IMR-90 (cell line): ENCODE results near the gene SELENOV. TPM values are rescaled to one million over a fixed set of nuclear protein-coding genes. Genes with fewer than 3 reads are reported as not detected.
A peak's percentile ranks its signal among the peaks of the same experiment; 100 is the strongest.

ENCODE experiments used
- ATAC-seq: fragments of 200-7000 bp; cut with Tn5 transposase; 2 replicates; pipeline ENCODE4 v1.9.1; 2020; ENCODE audit warnings: low read depth, mild to moderate bottlenecking, moderate library complexity
- BruUV-seq: library from RNA; stranded (reverse); fragments of 400-500 nt; replicated peaks from 2 replicates; lab custom pipeline; 2021; lab: Mats Ljungman, UMichigan
- CTCF ChIA-PET: fragments of 300-600 bp; formaldehyde crosslinking; extraction: SDS; loops from one replicate; lab custom pipeline; 2021; ENCODE audit warnings: antibody characterized with exemption; lab: Yijun Ruan, JAX
- POLR2A ChIA-PET: fragments of 300-600 bp; sonication (Branson Sonifier 250); formaldehyde crosslinking; loops from one replicate; lab custom pipeline; 2022; ENCODE audit warnings: antibody characterized with exemption; ENCODE audit not compliant: unreplicated experiment; lab: Charles Lee
- DNase-seq: peaks from one replicate; pipeline ENCODE4 v3.0.0; 2013
- H2AFZ ChIP-seq: replicated peaks from 2 replicates; pipeline ENCODE3; 2013; ENCODE audit warnings: low read length, mild to moderate bottlenecking; ENCODE audit not compliant: poor library complexity
- H2AK5ac ChIP-seq: 2 replicates; pipeline ENCODE4 v1.6.1; 2013; ENCODE audit warnings: low read depth, low read length, inconsistent platforms
- H2AK9ac ChIP-seq: replicated peaks from 2 replicates; pipeline ENCODE3; 2013; ENCODE audit warnings: mild to moderate bottlenecking, low read depth, low read length, moderate library complexity; ENCODE audit not compliant: poor library complexity
- H2BK120ac ChIP-seq: 2 replicates; pipeline ENCODE4 v1.6.1; 2013; ENCODE audit warnings: low read depth, low read length, inconsistent platforms
- H2BK15ac ChIP-seq: 3 replicates; pipeline ENCODE4 v1.6.1; 2013; ENCODE audit warnings: low read depth, low read length, inconsistent platforms
- H2BK20ac ChIP-seq: 2 replicates; pipeline ENCODE4 v1.6.1; 2013; ENCODE audit warnings: low read depth, mild to moderate bottlenecking, inconsistent platforms, low read length, moderate library complexity
- H2BK5ac ChIP-seq: 2 replicates; pipeline ENCODE4 v1.6.1; 2013; ENCODE audit warnings: mild to moderate bottlenecking, low read depth, low read length, inconsistent platforms; ENCODE audit not compliant: poor library complexity, severe bottlenecking
- H3K14ac ChIP-seq: replicated peaks from 2 replicates; pipeline ENCODE4 v1.6.1; 2013; ENCODE audit warnings: low read depth, low read length, inconsistent platforms
- H3K18ac ChIP-seq: 2 replicates; pipeline ENCODE4 v1.6.1; 2013; ENCODE audit warnings: low read depth, low read length, control low read depth
- H3K23ac ChIP-seq: 2 replicates; pipeline ENCODE4 v1.6.1; 2013; ENCODE audit warnings: low read depth, low read length, inconsistent platforms
- H3K27ac ChIP-seq: 2 replicates; pipeline ENCODE4 v1.5.1; 2013; ENCODE audit warnings: mild to moderate bottlenecking, control low read depth, low read length; ENCODE audit not compliant: insufficient read depth
- H3K27me3 ChIP-seq: 2 replicates; pipeline ENCODE4 v1.6.1; 2013; ENCODE audit warnings: low read length; ENCODE audit not compliant: control insufficient read depth, insufficient read depth
- H3K36me3 ChIP-seq: 2 replicates; pipeline ENCODE4 v1.6.1; 2013; ENCODE audit warnings: low read length, mixed read lengths; ENCODE audit not compliant: control insufficient read depth, insufficient read depth
- H3K4ac ChIP-seq: 2 replicates; pipeline ENCODE4 v1.6.1; 2013; ENCODE audit warnings: low read depth, low read length, inconsistent platforms
- H3K4me1 ChIP-seq: 2 replicates; pipeline ENCODE4 v1.6.1; 2013; ENCODE audit warnings: low read length, mixed read lengths; ENCODE audit not compliant: control insufficient read depth, insufficient read depth
- H3K4me2 ChIP-seq: 2 replicates; pipeline ENCODE4 v1.6.1; 2013; ENCODE audit warnings: low read depth, mild to moderate bottlenecking, control low read depth, low read length, moderate library complexity
- H3K4me3 ChIP-seq: 2 replicates; pipeline ENCODE4 v1.5.1; 2013; ENCODE audit warnings: low read depth, mild to moderate bottlenecking, control low read depth, low read length, moderate library complexity; ENCODE audit not compliant: insufficient read depth
- H3K56ac ChIP-seq: 2 replicates; pipeline ENCODE4 v1.6.1; 2013; ENCODE audit warnings: low read length, inconsistent platforms; ENCODE audit not compliant: insufficient read depth; ENCODE audit errors: extremely low read depth
- H3K79me1 ChIP-seq, 2 experiments: 2 replicates each; pipeline ENCODE4 v1.6.1; 2013; ENCODE audit warnings: low read length in 2 of 2, inconsistent platforms in 1 of 2, low read depth in 1 of 2
- H3K9ac ChIP-seq: 2 replicates; pipeline ENCODE4 v1.6.1; 2013; ENCODE audit warnings: low read depth, low read length, control low read depth
- H3K9me1 ChIP-seq: 2 replicates; pipeline ENCODE4 v1.6.1; 2013; ENCODE audit warnings: low read length, inconsistent platforms; ENCODE audit not compliant: insufficient read depth
- H3K9me3 ChIP-seq: 2 replicates; pipeline ENCODE4 v1.6.1; 2013; ENCODE audit warnings: low read length; ENCODE audit not compliant: control insufficient read depth, insufficient read depth
- H4K20me1 ChIP-seq: 2 replicates; pipeline ENCODE4 v1.6.1; 2013; ENCODE audit warnings: low read length, inconsistent platforms; ENCODE audit not compliant: insufficient read depth
- H4K5ac ChIP-seq: 2 replicates; pipeline ENCODE4 v1.6.1; 2013; ENCODE audit warnings: mild to moderate bottlenecking, low read depth, low read length, control low read depth
- H4K8ac ChIP-seq, 2 experiments: 2 replicates each; pipeline ENCODE4 v1.6.1; 2013; ENCODE audit warnings: low read depth in 2 of 2, low read length in 2 of 2, control low read depth in 1 of 2, inconsistent platforms in 1 of 2
- H4K91ac ChIP-seq: 2 replicates; pipeline ENCODE4 v1.6.1; 2013; ENCODE audit warnings: low read depth, low read length, inconsistent platforms; ENCODE audit not compliant: insufficient read depth
- CHD1 ChIP-seq: IDR thresholded peaks from 2 replicates; pipeline ENCODE4 v1.6.1; 2012; ENCODE audit warnings: low read depth, low read length, improper control_type of control experiment
- MAFK ChIP-seq: IDR thresholded peaks from 2 replicates; pipeline ENCODE4 v1.6.1; 2012; ENCODE audit warnings: low read depth, low read length, improper control_type of control experiment
- WGBS, 2 experiments: methylation state at CpG; one replicate each; pipeline versions ENCODE4 v1.1.5 to v1.1.7; 2013; ENCODE audit warnings: missing lambda C conversion rate in 2 of 2; ENCODE audit not compliant: insufficient read length in 1 of 2; ENCODE audit errors: extremely low coverage in 2 of 2; 5-methylcytosine and 5-hydroxymethylcytosine counted together
- dilution Hi-C: fragments of 300-500 bp; cut with HindIII; formaldehyde crosslinking; loops from one replicate; pipeline ENCODE4 v1.14.3; 2018; ENCODE audit warnings: low sequenced_read_pairs; ENCODE audit not compliant: unreplicated experiment
- in situ Hi-C: fragments of 300-500 bp; cut with MboI; formaldehyde crosslinking; loops from 3 replicates; pipeline ENCODE4 v1.14.3; 2019; ENCODE audit warnings: low sequenced_read_pairs, inconsistent platforms, mixed read lengths
- intact Hi-C: fragments of 100-400 bp; cut with micrococcal nuclease; formaldehyde crosslinking; loops from 2 replicates; pipeline ENCODE4 v1.10.0; 2022
- polyA plus RNA-seq, 3 experiments: library from polyadenylated mRNA; depleted of rRNA; stranded (reverse); fragments of >200 nt; gene quantifications; 2 replicates each; pipeline ENCODE4 v1.2.3, GENCODE V29; 2012; ENCODE audit warnings: low replicate concordance in 1 of 3
- total RNA-seq: library from RNA; depleted of rRNA; stranded (reverse); fragments of >200 nt; gene quantifications from 2 replicates; pipeline ENCODE4 v1.2.3, GENCODE V29; 2012

Gene SELENOV
- total and polyA plus RNA-seq, 2 of the 4 experiments (the other 2 are of a cell fraction) = not detected

DNA sequence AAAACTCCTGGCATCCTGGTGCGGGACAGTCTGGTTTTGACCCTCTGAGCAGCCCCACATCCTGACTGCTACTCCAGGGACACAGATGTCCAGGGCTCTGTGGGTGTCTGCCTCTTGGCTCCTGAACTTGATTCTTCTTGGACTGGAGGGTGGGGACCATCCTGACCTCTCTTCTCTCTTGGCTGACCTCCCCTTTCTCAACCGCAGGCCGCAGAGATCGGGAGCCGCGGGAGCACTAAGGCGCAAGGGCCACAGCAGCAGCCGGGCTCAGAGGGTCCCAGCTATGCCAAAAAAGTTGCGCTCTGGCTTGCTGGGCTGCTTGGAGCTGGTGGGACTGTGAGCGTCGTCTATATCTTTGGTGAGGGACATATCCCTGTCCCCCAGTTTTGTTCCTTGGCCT, 33.3 kb upstream of the SELENOV start:
- Histone ChIP-seq H3K4me3 (peak overlapping the region; percentile 75), H3K18ac (no peak overlapping the region), H3K79me1 (peaks cover 28 to 32% of the 10 kb centered on the region in 2 experiments), H2BK5ac (no peak overlapping the region), H4K20me1 (peaks cover 11% of the 10 kb centered on the region; the same call in 1 of the 2 replicates), H3K4ac (no peak overlapping the region), H4K8ac (peak overlapping the region in 1 of 2 experiments; percentile 90; a peak in 1 of 4 replicates), H3K23ac (no peak overlapping the region), H2BK15ac (no peak overlapping the region), H3K9ac (peak overlapping the region; percentile 81), H3K14ac (no peak overlapping the region), H3K9me3 (no peaks in the 10 kb centered on the region), H4K91ac (no peak overlapping the region), H3K27ac (no peak overlapping the region; the same call in 1 of the 2 replicates), H3K9me1 (no peaks in the 10 kb centered on the region), H3K36me3 (peaks cover 14% of the 10 kb centered on the region), H3K4me2 (peak overlapping the region; percentile 87), H2AK9ac (no peak overlapping the region), H2AFZ (peak overlapping the region; percentile 98), H2AK5ac (no peak overlapping the region), H2BK20ac (no peak overlapping the region), H2BK120ac (no peak overlapping the region), H4K5ac (no peak overlapping the region), H3K4me1 (peaks cover 9% of the 10 kb centered on the region), H3K27me3 (no peaks in the 10 kb centered on the region), H3K56ac (no peak overlapping the region)
- intact Hi-C loops (loop anchor here (2.0 kb wide), 1 partner anchor 51 kb away; the partner anchor contains the start of gene EID2B), dilution Hi-C loops (no loop called here), in situ Hi-C loops (no loop called here)
- WGBS, 2 experiments = 84% methylated on average over 5 of the region's 11 CpGs; no CpG with 5 or more reads in 1 of the 2 experiments
- no peak for ATAC-seq
- ChIA-PET CTCF (no interaction called here), POLR2A (no interaction called here)
- no TSS peak for BruUV-seq
- TF ChIP-seq MAFK = no peak
- no peak for TF ChIP-seq CHD1
- no peak for DNase-seq
